Natural killer cell (primary cell): ENCODE results near the gene CAMTA1. TPM values are rescaled to one million over a fixed set of nuclear protein-coding genes. Genes with fewer than 3 reads are reported as not detected.

Experiments used
- ATAC-seq, 3 donors: fragments of 150-1000 bp in 2 of 3; fragments of 200-7000 bp in 1 of 3; cut with Tn5 transposase; 1 replicate in 1 of 3; 2 replicates in 2 of 3; pipeline ENCODE4 v1.10.0; 2021; ENCODE audit warnings: mild to moderate bottlenecking in 2 of 3, moderate library complexity in 2 of 3
- DNase-seq, 2 donors: peaks; one replicate each; pipeline versions ENCODE4 v3.0.0 to v3.0.0-alpha.2; 2013 to 2021; ENCODE audit warnings: mixed read lengths in 1 of 2
- H3K27ac ChIP-seq: one replicate; pipeline ENCODE4 v1.5.1; 2013; ENCODE audit warnings: mild to moderate bottlenecking, low read length
- H3K27me3 ChIP-seq: one replicate; pipeline ENCODE4 v1.6.1; 2013; ENCODE audit warnings: low read length; ENCODE audit not compliant: control insufficient read depth, insufficient read depth
- H3K36me3 ChIP-seq: one replicate; pipeline ENCODE4 v1.6.1; 2013; ENCODE audit warnings: low read length; ENCODE audit not compliant: control insufficient read depth, insufficient read depth
- H3K4me1 ChIP-seq: one replicate; pipeline ENCODE4 v1.6.1; 2013; ENCODE audit warnings: low read length; ENCODE audit not compliant: control insufficient read depth, insufficient read depth
- H3K4me3 ChIP-seq: one replicate; pipeline ENCODE4 v1.5.1; 2013; ENCODE audit warnings: low read length
- H3K9me3 ChIP-seq: one replicate; pipeline ENCODE4 v1.6.1; 2013; ENCODE audit warnings: low read length; ENCODE audit not compliant: control insufficient read depth, insufficient read depth
- H3K27ac Mint-ChIP-seq, 2 donors: one replicate each; pipeline ENCODE4 v1.8.0; 2022; ENCODE audit warnings: mild to moderate bottlenecking in 2 of 2, mixed read lengths in 2 of 2, moderate library complexity in 1 of 2
- H3K27me3 Mint-ChIP-seq, 2 donors: one replicate each; pipeline ENCODE4 v1.8.0; 2022; ENCODE audit warnings: low read depth in 2 of 2, mixed read lengths in 2 of 2
- H3K36me3 Mint-ChIP-seq: one replicate; pipeline ENCODE4 v1.8.0; 2022; ENCODE audit warnings: mixed read lengths
- H3K4me1 Mint-ChIP-seq, 2 donors: one replicate each; pipeline ENCODE4 v1.8.0; 2022; ENCODE audit warnings: mixed read lengths in 2 of 2
- H3K4me3 Mint-ChIP-seq: one replicate; pipeline ENCODE4 v1.8.0; 2022; ENCODE audit warnings: mild to moderate bottlenecking, moderate library complexity, mixed read lengths
- H3K9me3 Mint-ChIP-seq, 2 donors: one replicate each; pipeline ENCODE4 v1.8.0; 2022; ENCODE audit warnings: mixed read lengths in 2 of 2
- CTCF ChIP-seq: fragments of 200-600 bp; IDR thresholded peaks from one replicate; pipeline ENCODE4 v1.8.0; 2022; ENCODE audit warnings: antibody characterized with exemption
- WGBS: methylation state at CpG from one replicate; pipeline ENCODE4 v1.1.7; 2013; ENCODE audit warnings: missing lambda C conversion rate; ENCODE audit not compliant: insufficient coverage; 5-methylcytosine and 5-hydroxymethylcytosine counted together
- intact Hi-C: fragments of 100-400 bp; cut with micrococcal nuclease; formaldehyde crosslinking; loops from one replicate; pipeline ENCODE4 v1.14.2; 2022
- total RNA-seq, 4 donors: library from RNA; stranded (reverse); fragments of 120-200 nt in 1 of 4; gene quantifications; one replicate each; pipeline versions ENCODE4 v1.2.3 to v1.2.4, GENCODE V29; 2013 to 2022

CAMTA1 gene
- total RNA-seq, 3 donors from 2014 or later (not counting 1 experiment from before 2014, with no cell fraction given) = 40.6 to 53.3 (median 44.9) TPM

- DNase-seq = no peak
- WGBS = 88% methylated on average over 7 of the region's 7 CpGs
- no peak for ATAC-seq
- Mint-ChIP-seq H3K4me1 (no peaks in the 10 kb centered on the region), H3K36me3 (no peaks in the 10 kb centered on the region), H3K27ac (no peak overlapping the region), H3K4me3 (no peak overlapping the region), H3K27me3 (peaks cover 0 to 7% of the 10 kb centered on the region in 2 donors), H3K9me3 (no peaks in the 10 kb centered on the region)
- no peak for TF ChIP-seq CTCF
- no peaks in the 10 kb centered on the region for H3K4me1 ChIP-seq
- intact Hi-C loops = no loop called here
- no peak overlapping the region for H3K27ac ChIP-seq
- no peaks in the 10 kb centered on the region for H3K27me3 ChIP-seq
- H3K4me3 ChIP-seq = no peak overlapping the region
- H3K9me3 ChIP-seq = no peaks in the 10 kb centered on the region
- H3K36me3 ChIP-seq = no peaks in the 10 kb centered on the region
Measured at GRCh38 chr1:7407544-7407895, 622.3 kb downstream of the CAMTA1 start.

- no peak for TF ChIP-seq CTCF
- no peak overlapping the region for H3K27ac ChIP-seq
- no peaks in the 10 kb centered on the region for H3K27me3 ChIP-seq
- H3K4me1 ChIP-seq = no peaks in the 10 kb centered on the region
- Mint-ChIP-seq H3K27me3 (peaks cover 0 to 4% of the 10 kb centered on the region in 2 donors), H3K36me3 (no peaks in the 10 kb centered on the region), H3K9me3 (no peaks in the 10 kb centered on the region), H3K27ac (no peak overlapping the region), H3K4me3 (no peak overlapping the region), H3K4me1 (no peaks in the 10 kb centered on the region)
- no peaks in the 10 kb centered on the region for H3K36me3 ChIP-seq
- no peak for DNase-seq
- WGBS = 89% methylated on average over 22 of the region's 23 CpGs
- H3K4me3 ChIP-seq = no peak overlapping the region
- H3K9me3 ChIP-seq = no peaks in the 10 kb centered on the region
- no peak for ATAC-seq
- intact Hi-C loops = no loop called here
Measured at GRCh38 chr1:7407980-7408770, 622.9 kb downstream of the CAMTA1 start.

GRCh38 chr1:7408771-7409150, 623.5 kb downstream of the CAMTA1 start:
- H3K4me1 ChIP-seq = no peaks in the 10 kb centered on the region
- no peak overlapping the region for H3K4me3 ChIP-seq
- DNase-seq (no peak), ATAC-seq (no peak)
- H3K36me3 ChIP-seq = no peaks in the 10 kb centered on the region
- intact Hi-C loops = no loop called here
- no peak overlapping the region for H3K27ac ChIP-seq
- no peak for TF ChIP-seq CTCF
- Mint-ChIP-seq H3K27me3 (no peaks in the 10 kb centered on the region), H3K4me1 (no peaks in the 10 kb centered on the region), H3K9me3 (no peaks in the 10 kb centered on the region), H3K4me3 (no peak overlapping the region), H3K36me3 (no peaks in the 10 kb centered on the region), H3K27ac (no peak overlapping the region)
- 93% methylated on average over 5 of the region's 5 CpGs for WGBS
- no peaks in the 10 kb centered on the region for H3K9me3 ChIP-seq
- no peaks in the 10 kb centered on the region for H3K27me3 ChIP-seq

- Histone ChIP-seq H3K27ac (no peak overlapping the region), H3K27me3 (no peaks in the 10 kb centered on the region), H3K4me1 (no peaks in the 10 kb centered on the region), H3K4me3 (no peak overlapping the region), H3K36me3 (no peaks in the 10 kb centered on the region), H3K9me3 (no peaks in the 10 kb centered on the region)
- no peak overlapping the region for H3K4me3 Mint-ChIP-seq
- H3K27ac Mint-ChIP-seq = no peak overlapping the region
- no peak for ATAC-seq
- TF ChIP-seq CTCF = no peak
- WGBS = 84% methylated on average over 8 of the region's 8 CpGs
- intact Hi-C loops = no loop called here
- no peaks in the 10 kb centered on the region for H3K36me3 Mint-ChIP-seq
- no peaks in the 10 kb centered on the region for H3K4me1 Mint-ChIP-seq
- no peaks in the 10 kb centered on the region for H3K27me3 Mint-ChIP-seq
- no peak for DNase-seq
- H3K9me3 Mint-ChIP-seq = no peaks in the 10 kb centered on the region
Measured at GRCh38 chr1:7409278-7409677, 624.0 kb downstream of the CAMTA1 start.
